GM12892 (cell line): ENCODE data around the gene EVA1B.

Experiments
- DNase-seq: peaks from one replicate; pipeline ENCODE4 v3.0.0; 2011; ENCODE audit not compliant: insufficient read length
- FAIRE-seq: peaks from 2 replicates; lab custom pipeline; 2011; peaks lifted over from hg19 to GRCh38; lab: Jason Lieb, UNC
- POLR2A ChIP-seq: IDR thresholded peaks from 2 replicates; pipeline ENCODE4 v1.6.1; 2011; ENCODE audit warnings: low read depth, low read length, control low read depth
- POLR2AphosphoS5 ChIP-seq: IDR thresholded peaks from 2 replicates; pipeline ENCODE4 v1.6.1; 2011; ENCODE audit warnings: low read depth, low read length, control low read depth
- TAF1 ChIP-seq: IDR thresholded peaks from 2 replicates; pipeline ENCODE4 v1.6.1; 2011; ENCODE audit warnings: low read depth, mild to moderate bottlenecking, control low read depth, low read length, borderline replicate concordance

Gene EVA1B

DNA sequence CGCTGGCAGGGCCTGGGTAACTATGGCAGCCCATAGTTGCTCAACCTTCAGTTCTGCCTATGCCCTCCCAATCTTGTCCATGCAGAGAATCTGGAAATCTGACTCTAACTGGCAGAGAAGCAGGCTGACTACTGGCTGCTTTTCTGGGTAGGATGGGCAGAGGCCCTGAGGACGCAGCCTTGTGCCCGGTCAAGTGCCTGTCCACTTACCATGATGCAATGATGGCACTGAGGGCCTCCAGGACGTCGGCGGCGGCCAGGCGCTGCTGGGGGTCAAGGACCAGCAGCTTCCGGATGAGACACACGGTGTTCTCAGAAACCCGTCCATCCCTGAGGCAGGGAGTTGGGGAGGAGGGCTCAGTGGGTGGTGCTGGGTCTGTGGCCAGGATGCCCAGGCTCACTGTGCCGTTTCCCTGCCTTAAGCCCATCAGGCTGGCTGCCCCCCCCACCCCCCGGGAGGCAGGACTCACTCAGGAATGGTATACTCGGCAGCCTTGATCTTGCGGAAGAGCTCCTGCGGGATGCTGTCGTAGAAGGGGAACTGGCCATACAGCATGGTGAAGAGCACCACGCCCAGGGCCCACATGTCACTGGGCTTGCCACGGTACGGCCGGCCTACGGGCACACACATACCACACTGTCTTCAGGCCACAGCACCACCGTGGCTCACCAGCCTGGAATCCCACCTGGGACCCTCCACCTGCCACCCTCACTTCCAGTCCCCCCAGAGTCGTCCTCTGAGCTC is 20.4 kb upstream of the EVA1B start:
- FAIRE-seq = no peak
- DNase-seq = no peak
- TF ChIP-seq POLR2A (no peak), TAF1 (no peak), POLR2AphosphoS5 (no peak)

DNA sequence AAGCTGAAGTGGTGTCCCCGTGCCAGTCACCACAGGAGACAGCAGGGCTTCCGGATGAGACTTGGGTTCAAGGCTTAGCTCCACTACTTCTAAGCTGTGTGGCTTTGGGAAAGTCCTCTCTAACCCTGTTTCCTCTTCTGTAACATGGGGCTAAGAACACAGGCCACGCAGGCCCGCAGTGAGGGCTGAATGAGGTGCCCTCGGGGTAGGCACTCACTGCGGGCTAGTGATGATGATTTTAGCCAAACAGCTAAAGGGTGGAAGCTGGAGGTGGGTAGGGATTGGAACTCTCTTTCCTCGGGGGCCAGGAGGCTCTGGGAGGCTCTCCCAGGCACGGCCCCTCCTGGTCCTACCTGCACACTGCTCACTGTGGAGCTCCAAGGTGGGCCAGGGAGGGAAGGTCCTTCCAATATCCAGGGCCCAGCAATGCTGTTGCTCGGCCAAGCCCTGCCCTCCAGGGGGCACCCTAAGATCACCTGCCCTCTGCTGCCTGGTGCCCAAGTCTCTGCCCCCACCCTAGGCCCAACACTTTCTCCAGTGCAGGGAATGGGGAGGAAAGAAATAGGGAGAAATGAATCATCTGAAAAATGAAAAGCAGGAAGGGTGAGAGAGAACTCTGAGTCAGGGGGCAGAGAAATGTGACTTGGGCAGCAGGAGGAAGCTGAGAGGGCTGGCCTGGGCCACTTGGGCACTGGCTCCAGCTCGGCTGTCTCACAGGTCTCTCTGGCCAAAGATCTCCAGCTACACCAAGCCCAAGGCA is 19.2 kb upstream of the EVA1B start:
- no peak for TF ChIP-seq POLR2AphosphoS5
- TF ChIP-seq TAF1 = no peak
- TF ChIP-seq POLR2A = no peak
- FAIRE-seq (no peak), DNase-seq (no peak)

GRCh38 chr1:36341626-36342320 is 18.3 kb upstream of the EVA1B start:
- DNase-seq = no peak
- no peak for TF ChIP-seq POLR2AphosphoS5
- no peak for TF ChIP-seq TAF1
- no peak for TF ChIP-seq POLR2A
- no peak for FAIRE-seq

- DNase-seq (no peak), FAIRE-seq (no peak)
- TF ChIP-seq TAF1 (no peak), POLR2A (no peak), POLR2AphosphoS5 (no peak)
Observed at GRCh38 chr1:36339615-36340014, 16.2 kb upstream of the EVA1B start.

- FAIRE-seq = no peak
- DNase-seq = no peak
- TF ChIP-seq POLR2A (no peak), POLR2AphosphoS5 (no peak)
Observed at GRCh38 chr1:36339215-36339614, 15.8 kb upstream of the EVA1B start.

DNA sequence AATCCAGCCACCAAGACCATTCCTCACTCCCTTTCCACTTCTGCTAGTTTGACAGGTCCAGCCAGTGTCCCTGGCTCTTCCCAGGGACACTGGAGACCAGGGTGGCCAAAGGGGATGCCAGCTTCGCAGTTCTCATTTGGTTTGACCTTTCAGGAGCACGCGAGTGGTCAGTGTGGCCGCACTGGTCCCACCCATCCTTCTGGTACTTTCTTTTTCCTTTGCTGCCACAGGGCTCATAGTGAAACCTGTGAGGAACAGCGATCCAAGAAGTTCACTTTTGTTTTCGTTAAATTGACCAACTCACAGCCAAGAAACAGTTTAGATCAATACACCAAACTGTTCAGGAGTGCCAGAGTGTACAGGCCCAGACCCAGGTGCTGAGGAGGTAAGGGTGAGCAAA is 14.4 kb upstream of the EVA1B start:
- FAIRE-seq = no peak

DNA sequence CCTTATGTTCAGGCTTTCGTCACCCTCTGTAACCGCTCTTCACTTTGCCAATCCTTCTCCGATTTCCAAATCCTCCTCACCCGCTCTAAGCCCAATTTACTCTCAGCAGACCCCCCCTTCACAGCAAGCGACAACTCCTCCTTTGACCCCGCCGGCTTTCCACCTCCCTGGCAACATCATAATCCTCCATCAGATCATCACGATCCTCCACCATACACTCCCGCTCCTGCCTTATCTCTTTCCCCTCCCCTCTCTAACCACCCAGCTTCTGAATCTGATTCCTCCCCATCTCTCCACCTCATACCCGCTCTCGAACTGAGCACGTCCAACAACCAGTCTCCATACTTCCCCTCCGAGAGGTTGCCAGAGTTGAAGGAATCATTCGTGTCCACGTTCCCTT is 7.5 kb upstream of the EVA1B start:
- TF ChIP-seq TAF1 = no peak
- no peak for TF ChIP-seq POLR2A
- TF ChIP-seq POLR2AphosphoS5 = no peak
- FAIRE-seq (no peak), DNase-seq (no peak)

More for the DNA sequence above, 14.4 kb upstream of the EVA1B start:
- TF ChIP-seq TAF1 (no peak), POLR2A (no peak), POLR2AphosphoS5 (no peak)
- no peak for DNase-seq

DNA sequence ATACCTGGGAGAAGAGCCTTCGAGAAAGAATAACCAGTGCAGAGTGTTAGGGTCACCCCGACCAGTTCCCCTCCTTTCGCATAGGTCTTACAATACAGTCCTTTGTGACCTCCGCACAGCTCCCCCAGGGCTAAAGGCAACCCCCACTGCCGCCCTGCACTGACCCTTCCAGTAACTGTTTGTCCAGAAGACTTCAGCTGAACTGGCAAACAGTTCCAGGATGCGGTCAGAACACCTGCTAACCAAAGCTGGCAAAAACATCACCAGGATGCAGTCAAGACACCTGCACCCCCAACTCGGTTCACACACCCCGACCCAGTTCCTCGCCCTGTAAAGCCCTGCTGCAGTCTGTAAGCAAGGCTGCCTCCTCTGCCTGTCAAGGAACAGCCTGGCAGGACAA is 6.4 kb upstream of the EVA1B start:
- FAIRE-seq (no peak), DNase-seq (no peak)
- TF ChIP-seq POLR2AphosphoS5 = no peak
- no peak for TF ChIP-seq POLR2A
- no peak for TF ChIP-seq TAF1

GRCh38 chr1:36328713-36329112 is 5.3 kb upstream of the EVA1B start:
- FAIRE-seq (no peak), DNase-seq (no peak)
- TF ChIP-seq POLR2A = no peak

DNA sequence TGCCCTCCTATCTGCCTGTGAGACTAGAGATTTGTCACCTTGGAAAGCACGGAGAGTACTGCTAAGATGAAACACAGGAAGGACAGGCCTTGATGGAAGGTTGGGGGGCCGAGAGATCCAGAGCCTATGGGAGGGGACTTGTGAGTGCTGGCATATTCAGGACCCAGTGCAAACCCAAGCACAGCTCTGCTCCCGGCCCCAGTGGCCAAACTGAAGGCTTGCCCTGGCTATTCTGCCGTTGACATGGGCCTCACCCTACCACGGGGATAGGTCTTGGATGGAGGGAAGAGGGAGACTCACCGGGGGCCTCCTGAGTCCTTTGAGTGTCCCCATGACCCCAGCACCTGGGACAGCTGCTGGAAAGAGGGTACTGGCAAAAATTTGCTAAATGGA is 4.6 kb upstream of the EVA1B start:
- no peak for FAIRE-seq
- no peak for DNase-seq
- no peak for TF ChIP-seq POLR2AphosphoS5

DNA sequence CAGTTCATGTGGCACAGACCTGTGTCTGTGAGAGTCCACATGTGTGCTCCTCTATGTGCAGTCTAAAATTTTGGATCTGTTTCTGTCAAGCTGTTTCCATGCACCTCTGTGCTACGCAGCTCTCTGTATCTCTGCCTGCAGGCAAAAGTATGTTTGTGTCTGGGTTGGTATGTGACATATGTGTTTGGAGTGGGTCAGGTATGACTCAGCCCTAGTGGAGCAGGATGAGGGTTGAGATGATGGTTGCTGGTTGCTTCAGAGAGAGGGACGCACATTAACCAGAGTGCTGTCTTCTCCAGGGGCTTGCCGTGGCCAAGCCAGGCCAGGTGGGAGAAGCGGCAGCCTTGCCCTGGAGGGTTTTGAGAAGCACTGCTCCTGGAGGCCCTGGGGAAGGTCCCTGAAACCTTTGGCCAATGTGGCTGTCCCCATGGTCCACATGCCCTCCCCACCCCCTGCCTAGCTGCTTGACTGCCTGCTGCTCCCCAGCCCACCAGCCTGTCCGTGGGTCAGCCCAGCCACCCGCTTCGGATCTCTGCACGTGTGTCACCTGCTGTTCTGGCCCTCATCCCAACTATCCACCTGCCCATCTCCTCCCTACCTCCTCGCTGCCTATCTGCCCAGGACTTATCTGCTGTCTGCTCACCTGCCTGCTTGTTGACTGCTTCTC is 4.1 kb upstream of the EVA1B start:
- TF ChIP-seq POLR2AphosphoS5 (no peak), POLR2A (no peak), TAF1 (no peak)
- FAIRE-seq (no peak), DNase-seq (no peak)

- DNase-seq (no peak), FAIRE-seq (no peak)
- TF ChIP-seq POLR2AphosphoS5 (no peak), POLR2A (no peak), TAF1 (no peak)
Observed at GRCh38 chr1:36326499-36326898, 3.1 kb upstream of the EVA1B start.
